HG03095 (cell line): ENCODE measurements around the gene ARL6IP6.

Source experiments
- ATAC-seq: cut with Tn5 transposase; IDR thresholded peaks from one replicate; pipeline ENCODE4 v1.9.1; 2021; ENCODE audit warnings: moderate library complexity; ENCODE audit not compliant: unreplicated experiment

Gene ARL6IP6

DNA sequence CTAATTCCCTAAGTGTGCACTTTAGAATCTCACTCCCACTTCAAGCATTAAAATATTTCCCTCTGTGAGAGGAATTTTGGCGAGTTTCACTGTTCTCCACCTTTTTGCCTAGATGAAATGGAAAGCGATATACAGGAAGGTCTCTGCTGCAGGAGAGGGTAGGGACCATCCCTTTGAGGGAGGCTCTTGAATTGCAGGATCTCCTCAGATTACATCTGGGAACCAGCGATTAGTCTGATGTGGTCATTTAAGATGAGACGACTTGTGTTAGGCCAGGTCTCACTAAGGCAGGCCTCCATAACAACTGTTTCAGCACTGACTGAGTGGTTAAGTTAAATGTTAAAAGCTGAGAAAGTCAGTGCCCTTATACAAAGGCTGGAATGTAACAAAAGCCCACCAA lies 74.6 kb downstream of the ARL6IP6 start:
- ATAC-seq, result no peak

DNA sequence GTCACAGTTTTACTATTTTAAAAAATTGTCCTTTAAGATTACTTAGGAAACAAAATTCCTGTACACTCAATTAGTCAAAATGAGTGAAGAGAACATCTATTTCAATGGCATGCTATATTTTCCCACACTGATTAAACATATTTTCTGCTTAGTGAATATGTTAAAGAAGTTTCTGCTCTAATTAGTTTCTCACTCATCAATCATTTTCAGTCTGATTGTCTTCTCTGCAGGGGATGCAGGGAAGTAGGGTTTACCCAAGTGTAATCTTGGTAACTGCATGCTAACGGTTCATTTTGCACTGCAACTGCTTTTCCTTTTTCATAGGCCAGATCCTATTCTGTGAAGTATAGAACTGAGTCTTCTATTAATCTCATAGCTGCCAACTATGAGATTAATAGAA lies 78.5 kb downstream of the ARL6IP6 start:
- ATAC-seq, result no peak

DNA sequence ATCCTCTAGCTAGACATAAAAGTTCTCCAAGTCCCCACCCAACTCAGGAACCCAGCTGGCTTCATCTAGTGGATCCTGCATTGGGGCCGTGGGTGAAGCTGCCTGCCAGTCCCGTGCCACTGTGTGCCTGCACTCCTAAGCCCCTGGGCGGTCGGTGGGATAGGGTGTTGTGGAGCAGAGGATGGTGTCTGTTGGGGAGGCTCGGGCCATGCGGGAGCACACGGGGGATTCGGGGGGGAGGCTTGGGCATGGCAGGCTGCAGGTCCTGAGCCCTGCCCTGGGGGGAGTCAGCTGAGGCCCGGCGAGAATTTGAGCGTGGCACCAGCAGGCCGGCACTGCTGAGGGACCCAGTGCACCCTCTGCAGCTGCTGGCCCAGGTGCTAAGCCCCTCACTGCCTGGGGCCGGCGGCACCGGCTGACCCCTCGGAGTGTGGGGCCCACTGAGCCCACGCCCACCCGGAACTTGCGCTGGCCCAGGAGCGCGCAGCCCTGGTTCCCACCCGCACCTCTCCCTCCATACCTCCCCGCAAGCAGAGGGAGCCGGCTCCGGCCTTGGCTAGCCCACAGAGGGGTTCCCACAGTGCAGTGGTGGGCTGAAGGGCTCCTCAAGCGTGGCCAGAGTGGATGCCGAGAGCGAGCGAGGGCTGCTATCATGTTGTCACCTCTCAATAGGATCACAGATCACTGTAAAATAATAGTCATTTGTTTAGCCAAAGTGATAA lies 86.4 kb downstream of the ARL6IP6 start:
- no peak for ATAC-seq

DNA sequence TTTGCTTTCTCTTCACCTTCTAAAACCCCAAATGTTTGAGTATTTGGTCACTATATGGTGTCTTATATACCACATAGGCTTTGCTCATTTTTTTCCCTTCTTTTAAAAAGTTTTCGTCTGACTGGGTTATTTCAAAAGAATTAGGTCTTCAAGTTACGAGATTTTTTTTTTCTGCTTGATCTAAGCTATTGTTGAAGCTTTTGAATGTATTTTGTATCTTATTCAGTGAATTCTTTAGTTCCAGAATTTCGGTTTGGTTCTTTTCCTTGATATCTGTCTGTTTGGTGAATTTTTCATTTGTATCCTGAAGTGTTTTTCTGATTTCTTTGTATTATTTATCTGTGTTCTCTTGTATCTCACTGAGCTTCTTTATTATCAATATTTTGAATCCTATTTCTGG lies 93.5 kb downstream of the ARL6IP6 start:
- no peak for ATAC-seq
